HG03039 (cell line): ENCODE data around the gene DLG2.
"Not testable (repeated sequence)": the region's sequence is repeated elsewhere in the genome, so short reads cannot be mapped to it uniquely, and the experiment has no call there.

ENCODE experiments used
- ATAC-seq: cut with Tn5 transposase; IDR thresholded peaks from one replicate; pipeline ENCODE4 v1.9.1; 2021; ENCODE audit warnings: mild to moderate bottlenecking, moderate library complexity; ENCODE audit not compliant: unreplicated experiment

DLG2 gene

DNA sequence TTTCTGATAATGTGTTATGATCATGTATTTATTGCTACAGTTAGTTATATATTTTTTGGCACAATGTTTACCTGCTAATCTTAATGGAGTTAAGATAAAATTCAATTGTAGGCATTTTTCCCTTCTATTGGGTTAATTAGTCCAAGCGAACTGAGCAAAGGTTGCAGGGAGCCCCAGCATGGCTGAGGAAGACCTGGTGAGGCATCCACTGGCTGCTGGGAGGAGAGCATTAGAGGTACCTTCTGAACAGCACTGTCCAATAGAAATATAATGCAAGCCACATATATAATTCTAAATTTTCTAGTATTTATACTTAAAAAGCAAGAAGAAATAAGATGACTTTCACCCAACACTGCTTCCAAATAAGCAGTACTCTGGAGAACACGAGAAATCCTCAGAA lies 19.9 kb upstream of the DLG2 start:
- ATAC-seq, result peak; percentile 6

DNA sequence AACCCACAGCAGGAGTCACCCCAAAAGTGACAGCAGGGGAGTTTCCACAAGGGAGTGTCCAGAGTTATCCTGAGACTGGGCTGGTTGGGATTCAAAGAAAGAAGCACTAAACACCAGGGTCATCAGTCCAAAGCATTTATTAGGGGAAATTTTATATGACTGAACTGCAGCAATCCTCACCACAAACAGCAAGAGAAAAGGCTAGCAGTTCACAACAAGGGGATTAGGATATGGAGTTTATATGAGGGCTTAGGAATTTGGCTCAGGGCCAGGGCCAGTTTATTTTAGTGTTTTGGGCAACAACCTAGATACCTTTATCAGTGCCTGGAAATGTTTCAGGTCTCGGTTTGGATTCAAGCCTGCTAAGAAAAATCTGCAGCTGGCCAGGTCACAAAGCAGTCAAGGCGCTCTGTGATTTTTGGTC lies 16.1 kb upstream of the DLG2 start:
- ATAC-seq, result no peak

- no peak for ATAC-seq
Measured at GRCh38 chr11:85634747-85635146, 7.6 kb upstream of the DLG2 start.

GRCh38 chr11:85628771-85629341 lies 1.7 kb upstream of the DLG2 start:
- ATAC-seq, result peak; percentile 4

GRCh38 chr11:85627998-85628770 lies 1.0 kb upstream of the DLG2 start, which contains the start of gene TMEM126B:
Gene TMEM126B, plus strand, starts transcription at chr11:85628593. Its CDS starts 15 bp downstream, at chr11:85628608.
- peak; percentile 99 for ATAC-seq

GRCh38 chr11:85626496-85626895 lies 648 bp downstream of the DLG2 start:
- no peak for ATAC-seq

DNA sequence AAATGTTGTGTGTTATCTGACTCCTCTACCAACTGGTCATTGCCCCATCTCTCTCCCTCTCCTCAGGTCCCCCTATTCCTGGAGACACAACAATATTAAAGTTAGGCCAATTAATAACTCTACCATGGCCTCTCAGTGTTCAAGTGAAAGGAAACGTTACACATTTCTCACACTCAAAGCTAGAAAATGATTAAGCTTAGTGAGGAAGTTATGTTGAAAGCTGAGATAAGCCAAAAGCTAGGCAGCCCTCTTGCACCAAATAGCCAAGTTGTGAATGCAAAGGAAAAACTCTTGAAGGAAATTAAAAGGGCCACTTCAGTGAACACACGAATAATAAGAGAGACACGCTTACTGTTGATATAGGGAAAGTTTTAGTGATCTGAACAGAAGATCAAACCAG lies 6.9 kb downstream of the DLG2 start:
- no peak for ATAC-seq

DNA sequence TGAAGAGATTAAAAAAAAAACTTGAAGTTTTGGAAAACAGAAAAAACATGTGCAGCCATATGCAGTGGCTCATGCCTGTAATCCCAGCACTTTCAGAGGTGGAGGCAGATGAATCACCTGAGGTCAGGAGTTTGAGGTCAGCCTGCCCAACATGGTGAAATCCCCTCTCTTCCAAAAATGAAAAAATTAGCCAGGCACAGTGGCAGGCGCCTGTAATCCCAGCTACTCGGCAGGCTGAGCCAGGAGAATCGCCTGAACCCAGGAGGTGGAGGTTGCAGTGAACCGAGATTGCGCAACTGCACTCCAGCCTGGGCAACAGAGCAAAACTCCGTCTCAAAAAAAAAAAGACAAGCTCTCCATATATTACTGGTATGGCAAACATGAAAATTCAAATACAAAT lies 7.6 kb downstream of the DLG2 start:
- no peak for ATAC-seq

- ATAC-seq, result not testable (repeated sequence)
Measured at GRCh38 chr11:85611643-85612042, 15.5 kb downstream of the DLG2 start.

DNA sequence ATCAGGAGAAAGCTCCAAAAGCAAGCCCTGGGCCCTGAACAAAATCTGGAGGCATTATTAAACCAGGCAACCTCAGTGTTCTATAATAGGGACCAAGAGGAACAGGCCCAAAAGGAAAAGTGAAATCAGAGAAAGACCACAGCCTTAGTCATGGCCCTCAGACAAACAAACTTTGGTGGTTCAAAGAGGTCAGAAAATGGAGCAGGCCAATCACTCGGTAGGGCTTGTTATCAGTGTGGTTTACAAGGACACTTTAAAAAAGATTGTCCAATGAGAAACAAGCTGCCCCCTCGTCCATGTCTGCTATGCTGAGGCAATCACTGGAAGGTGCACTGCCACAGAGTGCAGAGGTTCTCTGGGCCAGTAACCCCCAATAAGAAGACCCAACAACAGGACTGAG lies 17.9 kb downstream of the DLG2 start:
- ATAC-seq, result not testable (repeated sequence)

GRCh38 chr11:85608621-85609020 lies 18.5 kb downstream of the DLG2 start:
- not testable (repeated sequence) for ATAC-seq

- ATAC-seq, result not testable (repeated sequence)
Measured at GRCh38 chr11:85606237-85606636, 20.9 kb downstream of the DLG2 start.

DNA sequence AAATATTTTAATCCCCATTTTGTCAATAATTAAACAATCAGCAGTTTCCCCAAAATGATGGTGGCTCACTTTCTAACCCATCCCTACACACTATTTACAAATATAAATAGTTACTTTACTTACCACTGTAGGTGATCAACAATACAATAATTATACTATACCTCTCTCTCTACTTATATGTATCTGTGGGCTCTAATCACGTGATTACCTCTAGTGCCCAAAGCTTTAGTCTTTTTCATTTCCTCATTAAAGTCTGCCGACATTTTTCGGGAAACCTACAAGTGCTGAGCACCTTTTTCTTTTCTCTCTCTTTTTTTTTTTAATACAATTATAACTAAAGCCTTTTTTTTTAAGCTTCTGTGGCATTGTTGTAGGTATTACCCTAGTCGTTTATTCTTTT lies 23.9 kb downstream of the DLG2 start:
- no peak for ATAC-seq

DNA sequence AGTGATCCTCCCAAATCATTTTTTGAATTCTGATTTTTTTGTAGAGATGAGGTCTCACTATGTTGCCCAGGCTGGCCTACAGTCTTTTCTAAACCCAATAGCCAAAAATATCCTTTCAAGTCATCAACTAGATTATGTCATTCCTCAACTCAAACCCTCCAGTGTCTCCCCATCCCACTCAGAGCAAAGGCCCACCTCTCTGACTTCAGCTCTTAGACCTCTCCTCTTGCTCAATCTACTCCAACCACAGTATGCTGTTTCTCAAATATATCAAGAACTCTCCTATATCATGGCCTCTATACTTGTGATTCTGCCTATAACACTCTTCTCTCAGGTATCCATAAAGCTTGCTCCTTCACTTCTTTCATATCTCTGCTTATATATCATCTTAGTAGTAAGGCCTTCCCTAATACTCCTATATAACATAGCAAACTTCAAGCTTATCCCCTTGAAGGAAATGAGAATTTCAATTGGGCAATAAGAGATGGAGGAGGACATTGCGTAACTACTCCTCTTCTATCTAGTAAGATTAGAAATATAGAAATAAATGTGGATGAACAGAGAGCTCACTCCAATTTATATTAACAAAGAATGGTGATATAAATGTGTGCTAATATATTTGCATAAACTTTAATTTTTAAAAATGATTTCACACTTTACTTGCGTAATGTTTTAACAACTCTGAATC lies 24.5 kb downstream of the DLG2 start:
- ATAC-seq, result no peak

- no peak for ATAC-seq
Measured at GRCh38 chr11:85599083-85599482, 28.1 kb downstream of the DLG2 start.

GRCh38 chr11:85596886-85597285 lies 30.3 kb downstream of the DLG2 start:
- no peak for ATAC-seq

DNA sequence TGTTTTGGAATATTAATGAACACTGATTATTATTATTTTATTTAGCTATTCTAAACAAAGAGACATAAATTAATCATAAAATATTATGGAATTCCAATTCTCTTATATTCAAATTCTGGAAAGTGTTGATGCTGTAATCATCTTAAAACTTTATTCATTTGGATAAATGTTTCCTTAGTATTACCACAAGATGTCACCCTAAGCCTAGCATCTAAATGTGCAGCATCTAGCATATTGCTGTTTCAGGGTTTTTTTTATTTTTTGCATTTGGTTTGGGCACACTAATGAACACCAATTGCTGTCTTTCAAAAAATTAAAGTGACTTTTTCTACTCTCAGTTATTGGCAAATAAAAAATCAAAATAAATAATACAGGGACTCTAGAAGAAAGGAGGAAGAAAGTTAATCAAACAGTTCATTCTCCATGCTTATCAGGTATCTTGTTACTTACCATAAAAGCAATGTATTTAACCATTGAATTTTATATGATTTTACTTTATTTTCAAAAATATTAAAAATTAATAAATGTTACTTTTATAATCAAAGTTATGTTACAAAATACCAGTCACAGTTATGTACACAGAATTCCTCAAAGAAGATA lies 31.8 kb downstream of the DLG2 start:
- ATAC-seq, result no peak

DNA sequence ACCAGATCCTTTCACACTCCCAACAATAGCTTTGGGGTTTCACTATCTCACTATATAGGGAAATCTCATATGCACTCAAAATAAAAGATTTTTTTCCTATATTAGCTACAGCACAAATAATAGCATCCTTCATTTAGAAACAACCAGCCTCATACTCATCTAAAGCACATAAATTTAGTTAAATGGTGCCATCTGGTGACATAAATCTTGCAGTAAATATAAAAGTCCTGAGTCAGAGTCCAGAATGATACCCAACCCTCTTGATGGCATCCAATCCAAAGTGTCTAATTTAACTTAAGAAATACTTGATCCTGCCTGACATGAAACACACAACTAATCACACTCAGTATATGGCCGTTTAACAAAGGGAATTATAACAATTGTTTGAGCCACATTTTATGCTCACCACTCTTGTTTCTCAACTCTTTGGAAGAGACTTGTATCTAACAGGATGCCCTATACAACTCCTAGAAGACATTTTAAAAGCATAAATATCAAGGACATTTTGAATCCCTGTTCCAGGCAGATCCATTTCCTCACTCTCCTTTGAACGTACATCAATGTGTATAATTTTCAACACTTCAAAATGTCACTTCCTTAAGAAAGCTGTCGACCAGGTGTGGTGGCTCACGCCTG lies 36.2 kb downstream of the DLG2 start:
- ATAC-seq, result no peak

DNA sequence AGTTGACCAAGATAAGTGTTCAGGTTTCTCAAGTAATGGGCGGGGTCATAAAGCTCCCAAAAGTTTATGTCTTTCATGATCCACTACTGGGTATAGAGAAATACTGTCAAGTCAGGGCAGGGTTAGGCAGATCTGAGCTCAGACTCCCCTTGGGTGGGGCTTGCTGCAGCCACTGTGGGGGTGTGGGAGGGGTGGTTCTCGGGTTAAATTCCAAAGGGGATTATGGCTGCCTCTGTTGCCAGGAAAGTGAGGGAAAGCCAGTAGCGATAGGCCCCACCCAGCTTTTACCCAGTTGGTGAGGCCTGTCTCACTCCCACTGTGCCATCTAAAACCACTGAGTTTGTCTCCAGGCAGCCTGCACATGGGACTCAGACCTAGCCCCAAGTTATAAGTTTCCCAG lies 37.8 kb downstream of the DLG2 start:
- ATAC-seq, result no peak

DNA sequence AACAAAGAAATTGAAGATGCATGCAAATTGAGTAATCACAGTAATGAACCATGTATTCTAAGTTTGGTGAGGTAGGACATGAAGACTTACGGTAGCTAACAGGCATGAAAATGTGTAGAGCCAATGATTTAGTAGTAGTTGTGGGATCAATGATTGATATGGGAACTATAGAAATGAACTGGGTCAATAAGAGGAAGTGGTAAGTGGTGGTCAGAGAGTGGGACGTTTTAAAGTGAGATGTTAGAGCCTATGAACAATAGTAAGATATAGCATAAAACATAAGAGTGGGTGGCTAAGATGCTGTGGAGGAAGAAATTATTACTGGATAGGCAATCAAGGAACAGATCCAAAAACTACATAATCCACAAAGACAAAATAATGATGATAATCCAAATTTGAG lies 45.0 kb downstream of the DLG2 start:
- no peak for ATAC-seq

GRCh38 chr11:85575388-85575787 lies 51.8 kb downstream of the DLG2 start:
- no peak for ATAC-seq
